NCI-H460 (cell line): ENCODE results near the gene EVC2. TPM values are rescaled to one million over a fixed set of nuclear protein-coding genes. Genes with fewer than 3 reads are reported as not detected.

ENCODE experiments used
- DNase-seq: peaks from one replicate; pipeline ENCODE4 v3.0.0-alpha.2; 2016; ENCODE audit warnings: low read depth; ENCODE audit errors: extremely low read depth
- total RNA-seq: library from RNA; depleted of rRNA; stranded (reverse); fragments of >200 nt; shearing (Covaris generic); gene quantifications from 2 replicates; pipeline ENCODE4 v1.2.3, GENCODE V29; 2014

EVC2 gene
- total RNA-seq, 1 experiment from 2014 or later: not detected

DNA sequence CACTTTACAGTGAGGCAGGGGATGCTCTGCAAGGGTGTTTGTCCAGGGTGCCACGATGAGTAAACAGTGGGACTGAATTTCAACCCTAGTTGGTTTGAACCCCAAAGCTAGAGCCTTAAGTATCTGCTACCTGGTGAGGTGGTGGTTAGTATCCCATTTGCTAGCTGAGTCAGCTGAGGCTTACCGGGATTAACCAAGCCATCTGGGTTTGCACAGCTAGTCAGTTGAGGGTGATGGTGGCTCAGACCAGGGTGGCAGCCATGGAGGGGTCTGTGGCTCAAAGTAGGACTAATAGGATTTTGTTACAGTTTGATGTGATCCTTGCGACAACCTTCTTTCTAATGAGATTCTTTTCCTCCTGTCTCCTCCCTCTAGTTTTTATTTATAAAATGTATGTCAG is 4.6 kb upstream of the EVC2 start:
- no peak for DNase-seq

DNA sequence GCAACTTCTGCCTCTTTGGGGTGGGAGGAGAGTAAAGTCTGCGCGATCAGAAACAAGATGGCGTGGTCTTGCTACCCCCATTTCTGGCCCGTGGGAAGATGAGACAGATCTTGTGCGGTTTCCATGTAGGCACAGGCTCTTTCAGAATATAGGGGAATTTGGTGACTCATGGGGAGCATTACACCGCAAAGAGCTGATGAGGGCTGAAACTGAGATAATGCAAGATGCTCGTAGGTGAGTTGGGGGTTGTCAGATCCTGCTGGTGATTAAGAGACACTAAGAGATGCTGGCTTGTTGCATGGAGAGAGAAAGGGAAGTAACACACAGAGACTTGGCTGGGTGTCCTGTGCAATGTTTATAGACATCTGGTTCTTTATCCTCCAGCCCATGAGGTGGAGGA is 4.2 kb upstream of the EVC2 start:
- DNase-seq: no peak

DNA sequence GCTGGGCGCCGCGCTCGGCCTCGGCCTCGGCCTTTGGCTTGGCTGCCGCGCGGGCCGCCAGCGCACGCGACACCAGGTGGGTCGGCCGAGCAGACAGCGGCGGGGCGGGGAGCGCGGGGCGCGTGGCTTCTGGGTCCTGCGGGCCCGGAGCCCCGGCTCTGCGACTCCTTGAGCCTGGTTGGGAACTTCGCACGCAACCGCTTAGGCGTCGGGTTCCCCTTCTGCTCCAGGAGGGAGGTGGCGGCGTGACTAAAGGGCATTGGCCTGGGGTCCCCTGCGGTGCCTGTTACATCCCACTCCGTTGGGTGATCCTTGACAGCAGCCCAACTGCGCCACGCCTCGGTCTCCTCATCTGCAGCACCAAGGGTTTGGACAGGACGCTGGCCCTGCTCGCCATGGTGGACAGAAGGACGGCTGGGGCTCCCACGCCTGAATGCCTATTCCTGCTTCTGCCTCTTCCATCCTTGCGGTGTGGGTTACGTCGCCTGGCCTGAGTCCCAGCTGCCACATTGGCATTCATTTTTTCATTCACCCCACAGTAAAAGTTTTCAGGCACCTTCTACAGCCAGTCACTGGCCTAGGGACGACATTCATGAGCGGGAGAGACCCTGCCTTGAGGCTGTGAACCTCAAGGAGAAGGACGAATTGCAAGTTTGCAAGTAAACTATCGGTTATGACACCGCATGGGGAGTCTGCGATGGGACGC is 3.3 kb upstream of the EVC2 start:
- no peak for DNase-seq

DNA sequence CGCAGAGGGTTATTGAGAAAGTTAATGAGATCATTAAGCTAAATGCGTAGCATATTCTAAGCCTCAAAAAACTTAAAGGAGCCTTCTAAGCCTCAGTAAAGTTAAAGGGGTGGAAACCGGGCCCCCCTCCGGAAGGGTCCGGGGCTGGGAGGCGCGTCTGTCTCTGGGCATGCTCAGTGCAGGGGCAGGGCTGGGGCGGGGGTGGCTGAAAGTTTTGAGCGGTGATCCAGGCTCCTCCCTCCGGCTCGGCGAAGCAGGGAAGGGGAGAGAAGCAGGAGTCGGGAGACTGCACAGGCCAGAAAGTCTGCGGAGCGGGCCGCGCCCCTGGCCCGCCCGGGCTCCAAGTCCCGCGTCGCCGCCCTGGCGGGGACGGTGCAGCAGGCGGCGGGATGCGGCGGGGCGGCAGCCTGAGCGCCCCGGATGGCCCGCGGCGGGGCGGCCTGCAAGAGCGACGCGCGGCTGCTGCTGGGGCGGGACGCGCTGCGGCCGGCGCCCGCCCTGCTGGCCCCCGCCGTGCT is 2.7 kb upstream of the EVC2 start, which contains the start of gene EVC:
TSS of gene EVC (plus strand) at position 241 of the 518 bp plus-strand sequence. CDS start at position 421, 180 bp downstream.
- peak; percentile 46 for DNase-seq

DNA sequence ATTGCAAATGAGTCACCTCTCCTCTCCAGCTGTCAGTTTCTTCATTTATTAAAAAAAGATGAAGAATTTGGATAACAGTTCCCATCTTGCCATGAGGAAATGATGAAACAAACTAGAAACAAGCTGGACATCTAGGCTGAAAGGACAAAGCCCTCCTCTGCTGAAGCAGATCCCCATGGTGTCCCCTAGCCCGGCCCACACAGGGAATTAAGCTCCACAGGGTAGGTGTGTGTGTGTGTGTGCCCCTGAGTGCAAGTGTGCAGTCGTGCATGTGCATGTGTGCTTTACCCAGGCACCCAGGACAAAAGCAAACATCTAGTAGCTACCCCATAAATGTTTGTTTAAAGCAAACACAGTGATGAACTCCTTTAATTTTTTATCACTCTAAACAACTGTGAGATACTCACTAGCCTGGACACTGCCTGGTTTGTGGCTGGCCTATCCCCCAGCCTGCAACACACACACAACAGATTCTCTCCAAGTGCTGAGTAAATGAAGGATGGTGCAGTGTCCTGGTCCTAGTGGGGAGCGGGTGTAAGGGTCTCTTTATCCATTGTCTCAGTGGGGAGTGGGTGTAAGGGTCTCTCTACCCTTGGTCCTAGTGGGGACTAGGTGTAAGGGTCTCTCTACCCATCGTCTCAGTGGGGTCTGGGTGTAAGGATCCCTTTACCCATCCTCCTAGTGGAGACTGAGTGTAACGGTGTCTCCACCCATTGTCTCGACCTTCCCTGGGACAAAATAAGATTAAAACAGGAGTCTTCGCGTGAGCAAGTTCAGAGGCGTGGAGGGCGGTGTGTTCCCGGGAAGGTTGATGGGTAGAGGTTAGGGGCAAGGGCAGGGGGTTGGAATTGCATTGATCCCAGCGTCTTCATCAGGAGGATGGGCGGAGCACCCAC is 2.0 kb upstream of the EVC2 start:
- no peak for DNase-seq

DNA sequence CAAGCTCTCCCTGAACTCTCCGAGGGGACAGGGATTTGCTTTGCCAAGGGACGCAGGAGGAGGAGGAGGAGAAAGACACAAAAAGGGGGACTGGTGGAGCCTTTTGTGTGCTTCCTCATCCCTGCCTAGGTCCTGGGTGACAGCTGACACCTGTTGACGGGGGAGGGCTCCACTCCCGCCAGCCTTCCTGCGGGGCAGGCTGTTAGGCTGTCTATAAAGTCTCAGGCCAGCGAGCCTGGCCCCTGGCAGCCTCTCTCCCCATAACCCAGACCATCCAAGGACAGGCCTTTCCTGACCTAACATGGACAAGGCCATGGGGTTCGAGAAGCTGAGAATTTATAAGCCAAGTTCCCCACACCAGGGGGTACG is 832 bp upstream of the EVC2 start:
- no peak for DNase-seq

DNA sequence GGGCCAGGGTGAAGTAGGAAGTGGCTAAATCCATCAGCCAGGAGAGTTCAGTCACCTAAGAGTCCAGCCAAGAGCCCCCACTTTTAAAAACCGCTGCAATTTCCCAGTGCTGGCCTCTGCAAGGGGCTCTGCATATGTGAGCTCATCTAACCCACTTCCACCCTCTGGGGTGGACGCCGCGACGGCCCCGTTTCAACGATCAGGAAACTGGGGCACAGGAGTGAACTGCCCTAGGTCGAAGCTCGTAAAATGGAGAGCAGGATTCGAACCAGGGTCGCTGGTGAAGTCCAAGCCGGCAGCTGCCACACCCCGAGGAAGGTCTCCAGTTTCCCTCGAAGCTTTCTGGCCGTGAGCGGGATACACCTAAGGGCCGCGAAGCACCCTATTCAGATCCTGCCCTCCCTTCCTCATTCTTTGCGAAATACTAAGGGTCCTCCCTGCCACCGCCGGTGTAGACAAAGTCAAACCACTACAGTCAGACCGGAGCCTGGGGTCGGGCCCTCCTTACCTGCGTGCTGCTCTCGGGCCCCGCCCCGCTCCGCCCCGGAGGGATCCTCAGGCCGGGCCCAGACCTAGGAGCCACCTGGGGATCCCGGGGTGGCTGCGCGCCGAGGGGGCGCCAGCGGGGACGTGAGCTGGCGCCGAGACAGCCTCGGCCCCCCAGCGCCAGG is 446 bp downstream of the EVC2 start:
- no peak for DNase-seq

DNA sequence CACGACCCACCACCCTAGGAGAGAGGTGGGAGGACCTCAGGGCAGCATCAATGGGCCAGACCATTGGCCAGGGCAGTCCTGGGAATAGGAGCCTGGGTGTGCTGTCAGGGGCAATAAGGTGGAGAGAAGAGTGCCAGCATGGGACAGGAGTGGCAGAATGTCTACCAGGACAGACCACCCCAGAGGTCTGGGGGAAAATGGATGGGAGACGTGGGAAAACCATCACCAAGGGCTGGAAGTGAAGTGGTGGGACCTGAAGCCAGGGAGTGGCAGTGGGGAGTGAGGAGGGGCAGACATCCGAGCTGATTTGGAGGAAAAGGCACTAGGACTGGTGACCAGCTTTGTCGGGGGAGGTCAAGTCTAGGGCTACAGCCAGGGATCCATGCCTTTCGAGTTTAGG is 993 bp downstream of the EVC2 start:
- no peak for DNase-seq

DNA sequence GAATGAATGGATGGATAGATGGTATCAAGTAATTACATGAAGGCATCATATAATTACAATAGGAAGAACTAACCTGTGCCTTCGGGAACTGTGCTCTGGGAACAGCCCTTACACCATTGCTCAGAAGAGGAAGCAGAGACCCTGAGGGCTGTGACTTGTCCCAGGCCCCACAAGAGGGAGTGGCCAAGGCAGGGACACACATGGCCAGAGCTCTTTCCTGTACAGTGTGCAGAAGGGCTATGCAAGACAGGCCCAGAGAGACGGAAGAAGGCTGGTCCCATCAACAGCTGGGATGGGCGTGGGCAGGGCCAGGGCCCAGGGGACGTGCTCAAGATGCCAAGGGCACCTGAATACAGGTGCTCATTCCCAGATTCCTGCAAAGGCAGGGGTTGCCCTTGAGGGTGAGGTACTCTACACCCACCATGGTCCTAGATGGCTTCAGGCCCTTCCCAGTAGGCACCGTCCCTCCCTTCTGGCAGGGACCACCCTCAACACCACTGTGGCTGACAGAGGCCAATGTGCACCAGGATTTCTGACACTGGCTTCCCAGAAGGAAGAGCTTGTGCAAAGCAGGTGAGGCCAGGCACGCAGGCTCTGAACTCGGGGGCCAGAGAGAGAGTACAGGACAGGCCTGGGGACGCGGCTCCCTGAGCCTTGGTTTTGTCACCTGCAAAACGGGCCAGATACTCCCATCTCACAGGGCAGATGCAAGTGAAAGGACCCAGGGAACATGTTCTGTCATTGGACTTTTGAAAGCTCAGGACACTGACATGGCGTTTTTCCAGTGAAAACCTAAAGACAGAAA is 1.7 kb downstream of the EVC2 start:
- no peak for DNase-seq

DNA sequence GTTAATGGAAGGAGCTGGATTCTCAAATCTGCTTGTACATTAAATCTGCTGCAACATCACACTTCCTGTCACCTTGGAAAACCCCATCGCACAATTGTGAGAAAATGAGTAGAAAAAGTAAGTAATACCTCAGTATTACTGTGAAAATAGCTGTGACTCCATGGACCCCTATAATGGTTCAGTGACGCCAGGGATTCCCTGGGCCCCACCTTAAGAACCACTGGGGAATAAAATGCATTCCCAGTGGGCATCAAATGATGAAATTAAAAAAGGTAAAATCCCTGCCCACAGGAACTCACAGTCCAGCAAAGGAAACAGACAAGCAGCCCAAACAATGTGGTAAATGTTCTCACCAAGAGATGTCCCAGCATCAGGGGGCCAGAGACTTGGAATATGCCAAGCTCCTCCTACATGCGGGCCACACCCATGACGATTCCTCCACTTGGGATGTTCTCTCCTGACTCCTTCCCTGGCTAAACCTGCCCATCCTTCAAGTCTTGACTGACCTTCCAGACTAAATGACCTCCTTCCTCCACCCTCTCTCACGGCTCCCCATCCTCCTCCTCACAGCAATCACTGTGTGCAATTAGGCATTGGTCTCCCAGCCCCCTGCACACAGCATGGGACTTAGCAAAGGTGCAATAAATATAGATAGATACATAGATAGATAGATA is 2.6 kb downstream of the EVC2 start:
- DNase-seq: no peak

DNA sequence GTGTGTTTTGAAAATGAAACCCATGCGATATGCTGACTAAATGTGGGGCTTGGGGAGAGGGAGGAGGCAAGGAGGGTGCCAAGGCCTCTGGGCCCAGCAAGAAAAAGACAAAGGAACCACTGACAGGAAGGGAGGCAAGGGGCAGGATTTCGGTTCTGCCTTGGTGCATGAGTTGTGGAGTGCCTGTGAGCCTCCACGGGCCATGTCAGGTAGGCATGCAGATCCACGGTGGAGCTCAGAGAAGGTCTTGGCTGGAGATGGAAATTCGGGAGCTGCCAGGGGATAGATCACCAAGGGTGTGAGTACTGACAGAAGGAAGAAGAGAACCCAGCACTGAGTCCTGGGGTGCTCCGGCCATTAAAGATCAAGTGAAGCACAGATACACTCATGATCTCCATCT is 4.1 kb downstream of the EVC2 start:
- DNase-seq: no peak

DNA sequence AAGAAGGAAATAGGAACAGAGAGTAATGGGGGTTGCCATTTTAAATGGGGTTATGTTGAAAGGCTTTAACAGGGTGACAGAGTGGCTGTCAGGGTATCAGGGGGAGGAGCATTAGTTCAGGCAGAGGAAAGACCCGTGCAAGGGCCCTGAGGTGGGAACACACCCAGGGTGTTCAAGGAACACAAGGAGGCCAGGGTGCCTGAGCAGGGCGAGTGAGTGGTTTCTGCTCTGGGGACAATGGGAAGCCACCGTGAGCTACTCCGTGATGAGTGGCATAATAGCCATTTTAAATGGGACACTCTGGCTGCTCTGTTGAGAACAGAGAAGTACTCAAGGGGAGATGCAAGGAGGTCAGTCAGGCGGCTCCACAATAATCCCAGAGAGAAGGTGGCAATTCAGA is 4.5 kb downstream of the EVC2 start:
- no peak for DNase-seq

DNA sequence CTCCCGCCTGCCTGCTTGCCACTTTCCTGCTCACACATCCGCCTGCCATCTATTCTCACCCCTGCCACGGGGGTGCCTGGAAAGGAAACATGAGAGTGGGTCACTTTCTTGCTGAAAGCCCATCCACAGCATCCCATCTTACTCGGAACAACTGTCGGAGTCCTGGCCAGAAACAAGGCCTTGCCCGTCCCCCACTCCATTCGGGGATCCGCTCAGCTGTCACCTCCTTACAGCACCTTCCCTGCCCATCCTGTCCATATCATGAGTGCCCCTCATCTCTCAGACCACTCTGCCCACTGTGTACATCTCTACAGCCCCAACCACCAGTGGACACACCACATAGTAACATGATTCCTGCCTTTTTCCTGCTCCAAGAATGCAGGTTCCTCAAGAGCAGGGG is 6.4 kb downstream of the EVC2 start:
- DNase-seq: no peak

DNA sequence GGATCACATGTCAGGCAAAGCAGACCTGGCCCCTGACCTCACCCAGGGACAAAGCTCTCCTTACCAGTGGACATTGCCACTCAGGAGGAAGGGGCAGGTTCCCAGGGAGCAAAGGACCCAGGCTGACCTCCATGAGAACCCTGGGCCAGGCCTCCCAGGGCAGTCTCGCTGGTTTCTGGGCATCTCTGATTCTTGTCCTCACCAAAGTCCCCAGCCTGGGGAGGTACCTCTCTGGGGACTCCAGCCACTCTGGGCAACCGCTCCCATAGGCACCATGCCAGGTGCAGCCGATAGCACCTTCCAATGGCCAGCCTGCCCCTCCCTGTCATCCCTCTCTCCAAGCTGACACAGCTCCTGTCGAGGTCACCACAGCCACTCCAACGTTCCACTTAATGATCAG is 7.9 kb downstream of the EVC2 start:
- DNase-seq: no peak

DNA sequence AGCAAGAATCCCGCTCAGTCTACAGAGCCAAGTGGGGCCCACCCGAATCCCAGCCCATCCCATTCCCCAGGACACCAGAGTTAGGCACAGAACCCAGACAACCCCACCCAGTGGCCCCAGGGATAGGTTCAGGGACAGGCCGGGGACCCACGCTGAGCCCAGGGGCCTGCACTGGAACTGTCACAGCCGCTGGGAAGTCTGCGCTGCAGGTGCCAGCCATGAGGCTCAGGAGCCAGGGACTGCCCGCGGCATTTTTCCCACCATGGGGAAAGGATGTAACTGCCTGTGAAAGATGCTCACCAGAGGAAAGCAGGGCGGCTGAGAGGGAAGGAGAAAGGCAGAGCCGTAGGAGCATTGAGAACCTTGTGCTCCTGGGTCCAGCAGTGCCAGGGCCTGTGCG is 12.0 kb downstream of the EVC2 start:
- DNase-seq: no peak

DNA sequence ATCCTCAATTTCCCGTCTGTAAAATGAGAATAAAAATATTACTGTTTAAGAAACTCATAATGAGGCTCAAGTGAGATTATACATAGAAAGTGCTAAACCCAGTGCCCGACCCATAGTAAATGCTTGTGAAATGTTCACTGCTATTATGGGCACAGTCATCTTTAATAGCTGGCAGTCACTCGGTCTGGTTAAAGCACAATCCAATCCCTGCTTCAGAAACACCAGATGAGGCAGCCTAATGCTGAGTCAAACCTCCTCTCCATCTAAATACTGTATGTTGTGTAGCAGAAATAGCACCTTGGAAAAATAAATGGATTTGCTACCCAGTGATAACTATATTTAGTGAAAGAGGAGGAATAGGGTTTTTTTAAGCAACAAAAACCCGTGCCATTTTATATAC is 14.5 kb downstream of the EVC2 start:
- no peak for DNase-seq

DNA sequence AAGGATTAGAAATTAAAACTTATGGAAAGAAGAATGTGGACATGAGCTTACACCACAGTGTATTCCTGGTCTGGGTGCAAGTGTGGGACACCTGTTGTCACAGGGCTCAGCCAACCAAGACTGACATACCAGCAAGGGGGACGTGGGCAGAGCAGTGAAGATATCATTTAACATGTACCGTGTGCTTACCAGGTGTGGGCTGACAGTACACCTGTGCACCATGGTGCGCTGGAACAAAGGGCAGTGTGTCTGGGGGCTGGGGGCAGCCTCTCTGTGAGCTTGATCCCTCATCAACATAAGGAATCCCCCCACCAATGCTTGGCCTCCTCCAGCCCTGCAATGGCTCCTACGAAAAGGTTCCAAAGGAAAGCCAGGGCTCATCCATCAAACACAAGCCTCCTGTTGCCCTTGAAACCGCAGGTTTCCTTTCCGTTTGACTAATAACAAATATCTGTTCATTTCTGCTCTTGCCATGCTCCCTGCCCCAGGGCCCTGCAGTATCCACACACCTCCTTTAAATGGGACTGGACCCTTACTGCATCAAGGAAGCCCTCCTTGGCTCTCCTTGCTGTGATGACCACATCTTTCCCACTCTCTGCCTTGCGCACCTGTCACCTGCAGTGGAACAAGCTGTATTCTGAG is 16.7 kb downstream of the EVC2 start:
- DNase-seq: no peak

DNA sequence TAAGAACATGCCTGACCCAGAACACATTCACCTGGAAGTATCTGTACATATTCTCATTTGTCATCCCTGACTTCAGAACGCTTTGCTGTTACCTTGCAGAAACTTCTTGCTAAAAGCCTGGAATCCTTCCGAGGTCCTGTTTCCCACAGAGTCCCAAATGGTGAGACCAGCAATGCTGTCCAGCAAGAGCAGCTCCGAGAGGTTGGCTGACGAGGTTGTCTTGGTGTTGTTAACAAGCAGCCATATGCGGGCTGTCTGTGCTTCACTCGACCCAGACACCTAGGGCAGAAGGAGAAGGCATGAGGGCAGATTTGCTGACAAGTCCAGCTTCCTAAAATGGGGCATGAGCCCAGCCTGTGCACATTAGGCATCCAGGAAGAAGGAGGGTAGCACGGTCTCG is 19.3 kb downstream of the EVC2 start:
- no peak for DNase-seq

DNA sequence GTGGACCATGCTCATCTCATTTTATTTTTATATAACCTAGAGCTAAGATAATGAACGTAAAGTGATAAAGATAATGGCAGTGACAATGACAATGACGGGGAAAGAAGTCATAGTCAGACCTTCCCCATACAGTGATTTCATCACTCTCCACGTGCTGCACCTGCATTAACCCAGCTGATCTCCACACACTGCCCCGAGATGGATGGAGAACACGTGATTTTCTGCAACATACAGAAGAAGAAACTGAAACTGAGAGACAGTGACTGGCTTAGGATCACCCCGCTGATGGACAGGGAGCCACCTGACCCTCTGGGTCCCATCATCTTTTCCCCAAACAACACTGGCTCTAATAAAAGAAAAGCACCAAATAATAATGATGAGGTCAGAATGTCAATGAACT is 22.0 kb downstream of the EVC2 start:
- DNase-seq: no peak
